Measurements from ENCODE around the gene SLC49A4. TPM values are rescaled to one million over a fixed set of nuclear protein-coding genes. Genes with fewer than 3 reads are reported as not detected.

Gene SLC49A4
- total RNA-seq, 1 experiment from 2014 or later: 14.1 TPM

- no peak overlapping the region for H3K4me3 ChIP-seq (ENCODE audit: low read depth, low read length, poor library complexity, severe bottlenecking)
- no peaks in the 10 kb centered on the region for H3K27me3 ChIP-seq (replicated peaks; ENCODE audit: insufficient read depth, low read depth, low read length, poor library complexity)
- no peak for TF ChIP-seq EZH2 (IDR thresholded peaks at IDR 0.05; ENCODE audit: borderline replicate concordance, low read depth, low read length, poor library complexity, severe bottlenecking)
- no peak for TF ChIP-seq CTCF (conservative IDR thresholded peaks at IDR 0.05; ENCODE audit: low read depth, low read length)
- ChIA-PET CTCF (no interaction called here), POLR2A (ENCODE audit: low non-redundant PET) (no interaction called here)
- H3K36me3 ChIP-seq (ENCODE audit: insufficient read depth, low read length, poor library complexity, severe bottlenecking): no peaks in the 10 kb centered on the region
- no TSS peak for BruUV-seq (replicated peaks)
- intact Hi-C loops (cut with micrococcal nuclease; ENCODE audit: unreplicated experiment): no loop called here
- no peak overlapping the region for H3K27ac ChIP-seq (ENCODE audit: low read depth, low read length, poor library complexity, severe bottlenecking)
- H3K4me1 ChIP-seq (ENCODE audit: insufficient read depth, low read length, poor library complexity, severe bottlenecking): no peaks in the 10 kb centered on the region
- H3K9me3 ChIP-seq (ENCODE audit: low read depth, low read length, poor library complexity, severe bottlenecking): no peaks in the 10 kb centered on the region
- DNase-seq (ENCODE audit: low spot score): no peak
These were observed 46.5 kb upstream of the SLC49A4 start for GRCh38 chr3:122748347-122748746.

DNA sequence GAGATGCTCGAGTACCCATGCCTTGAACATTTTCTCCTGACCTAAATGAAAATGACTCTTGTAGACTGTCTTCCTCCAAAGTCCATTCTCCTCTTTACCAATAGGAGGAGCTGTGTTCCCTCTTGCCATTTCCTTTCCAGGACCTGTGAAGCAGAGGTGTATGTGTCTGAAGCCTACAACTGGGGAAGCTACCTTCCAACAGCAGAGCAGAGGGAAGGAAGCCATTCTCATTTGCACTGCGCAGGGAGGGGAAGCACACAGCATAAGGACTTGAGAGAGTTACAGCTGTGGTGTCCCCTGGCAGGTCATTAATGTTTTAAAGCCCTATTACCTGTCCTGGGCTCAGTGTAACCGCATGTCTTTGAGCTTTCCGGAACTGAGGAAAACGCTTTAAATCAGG, 39.9 kb upstream of the SLC49A4 start:
- CTCF ChIA-PET: interaction anchor here (0.7 to 1.1 kb wide), 2 partner anchors 274 to 516 kb away, joined by 3 to 6 read pairs; no protein-coding TSS in a partner anchor
- intact Hi-C loops (cut with micrococcal nuclease; ENCODE audit: unreplicated experiment): loop anchor here (2.0 kb wide), 1 partner anchor 274 kb away; no protein-coding TSS in a partner anchor

DNA sequence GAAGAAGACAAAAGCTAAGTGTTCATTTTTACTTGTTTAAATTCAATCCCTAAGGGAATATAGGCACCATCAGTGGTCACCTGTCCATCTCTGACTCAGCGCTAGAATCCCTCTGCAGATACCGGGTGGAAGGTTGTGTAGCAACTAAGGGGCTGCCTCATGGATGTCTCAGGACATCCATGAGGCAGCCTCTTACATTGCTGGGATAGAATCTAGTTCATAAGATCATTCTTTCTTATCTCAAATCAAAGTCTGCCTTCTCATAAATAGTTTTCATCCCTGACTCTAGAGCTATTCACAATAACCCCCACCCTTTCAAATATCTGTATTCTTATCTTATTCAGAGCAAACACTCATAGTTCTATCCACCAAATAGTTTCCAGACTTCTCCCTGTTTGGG, 39.4 kb upstream of the SLC49A4 start:
- Histone ChIP-seq H3K36me3 (ENCODE audit: insufficient read depth, low read length, poor library complexity, severe bottlenecking) (no peaks in the 10 kb centered on the region), H3K4me3 (ENCODE audit: low read depth, low read length, poor library complexity, severe bottlenecking) (no peak overlapping the region), H3K4me1 (ENCODE audit: insufficient read depth, low read length, poor library complexity, severe bottlenecking) (peaks cover 6% of the 10 kb centered on the region), H3K27ac (ENCODE audit: low read depth, low read length, poor library complexity, severe bottlenecking) (no peak overlapping the region), H3K27me3 (replicated peaks; ENCODE audit: insufficient read depth, low read depth, low read length, poor library complexity) (no peaks in the 10 kb centered on the region), H3K9me3 (ENCODE audit: low read depth, low read length, poor library complexity, severe bottlenecking) (no peaks in the 10 kb centered on the region)
- ChIA-PET POLR2A (ENCODE audit: low non-redundant PET) (no interaction called here), CTCF (interaction anchor here (1.1 kb wide), 1 partner anchor 273 kb away, joined by 3 read pairs; no protein-coding TSS in a partner anchor)
- intact Hi-C loops (cut with micrococcal nuclease; ENCODE audit: unreplicated experiment): loop anchor here (2.0 kb wide), 1 partner anchor 273 kb away; no protein-coding TSS in a partner anchor
- no peak for TF ChIP-seq CTCF (conservative IDR thresholded peaks at IDR 0.05; ENCODE audit: low read depth, low read length)
- TF ChIP-seq EZH2 (IDR thresholded peaks at IDR 0.05; ENCODE audit: borderline replicate concordance, low read depth, low read length, poor library complexity, severe bottlenecking): no peak
- DNase-seq (ENCODE audit: low spot score): no peak
- no TSS peak for BruUV-seq (replicated peaks)

More for the DNA sequence above, 39.9 kb upstream of the SLC49A4 start:
- no TSS peak for BruUV-seq (replicated peaks)
- peaks cover under 1% of the 10 kb centered on the region for H3K4me1 ChIP-seq (ENCODE audit: insufficient read depth, low read length, poor library complexity, severe bottlenecking)
- POLR2A ChIA-PET (ENCODE audit: low non-redundant PET): no interaction called here
- H3K4me3 ChIP-seq (ENCODE audit: low read depth, low read length, poor library complexity, severe bottlenecking): no peak overlapping the region
- H3K36me3 ChIP-seq (ENCODE audit: insufficient read depth, low read length, poor library complexity, severe bottlenecking): no peaks in the 10 kb centered on the region
- H3K9me3 ChIP-seq (ENCODE audit: low read depth, low read length, poor library complexity, severe bottlenecking): no peaks in the 10 kb centered on the region
- DNase-seq (ENCODE audit: low spot score): peak; percentile 58
- TF ChIP-seq CTCF (conservative IDR thresholded peaks at IDR 0.05; ENCODE audit: low read depth, low read length) (peak; percentile 81), EZH2 (IDR thresholded peaks at IDR 0.05; ENCODE audit: borderline replicate concordance, low read depth, low read length, poor library complexity, severe bottlenecking) (no peak)
- no peaks in the 10 kb centered on the region for H3K27me3 ChIP-seq (replicated peaks; ENCODE audit: insufficient read depth, low read depth, low read length, poor library complexity)
- H3K27ac ChIP-seq (ENCODE audit: low read depth, low read length, poor library complexity, severe bottlenecking): no peak overlapping the region
